ENCODE data around the gene COMMD1. TPM values are rescaled to one million over a fixed set of nuclear protein-coding genes. Genes with fewer than 3 reads are reported as not detected.

COMMD1 gene
- total RNA-seq, 1 experiment from 2014 or later, result 41.4 TPM

DNA sequence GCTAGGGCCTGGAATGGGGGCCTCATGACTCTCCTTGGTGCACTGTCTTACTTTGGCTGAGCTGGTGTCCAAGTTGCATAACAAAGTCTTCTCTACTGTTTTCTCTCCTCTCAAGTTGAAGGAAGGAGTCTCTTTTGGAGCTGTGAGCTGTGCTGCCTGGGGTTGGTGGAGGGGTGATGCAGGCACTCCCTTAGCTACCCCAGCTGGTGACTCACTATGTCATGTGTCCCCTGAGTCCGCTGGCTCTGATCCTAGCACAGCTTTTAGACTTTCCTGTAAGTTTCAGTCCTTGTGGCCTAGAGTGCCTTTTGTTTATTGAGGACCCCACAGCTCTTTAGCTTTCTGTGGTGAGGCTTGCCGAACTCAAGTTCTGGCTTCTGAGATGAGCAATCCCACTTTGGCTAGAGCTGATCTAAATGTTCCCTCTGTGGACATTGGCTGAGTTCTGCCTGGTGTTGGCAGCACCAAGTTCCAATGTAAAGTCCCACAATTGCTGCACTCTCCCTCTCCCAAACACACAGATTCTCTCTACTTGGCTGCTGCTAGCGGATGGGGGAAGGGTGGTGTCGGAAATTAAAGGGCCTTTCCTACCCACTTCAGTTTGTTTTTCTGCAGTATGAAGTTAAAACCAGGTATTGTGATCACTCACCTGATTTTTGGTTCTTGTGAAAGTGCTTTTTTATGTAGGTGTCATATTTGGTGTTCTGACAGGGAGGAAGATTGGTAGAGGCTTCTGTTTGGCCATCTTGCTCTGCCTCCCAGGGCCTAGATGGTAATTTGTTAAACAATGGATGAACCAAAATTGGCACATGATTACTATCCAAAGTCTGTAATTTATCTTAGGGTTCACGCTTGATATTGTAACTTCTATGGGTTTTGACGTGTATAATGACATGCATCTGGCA lies 83.2 kb downstream of the COMMD1 start:
- H3K27me3 ChIP-seq (replicated peaks; ENCODE audit: insufficient read depth, low read depth, low read length, poor library complexity), result no peaks in the 10 kb centered on the region
- no peaks in the 10 kb centered on the region for H3K9me3 ChIP-seq (ENCODE audit: low read depth, low read length, poor library complexity, severe bottlenecking)
- CTCF ChIA-PET, result no interaction called here
- POLR2A ChIA-PET (ENCODE audit: low non-redundant PET), result no interaction called here
- intact Hi-C loops (cut with micrococcal nuclease; ENCODE audit: unreplicated experiment), result no loop called here
- TF ChIP-seq, protein P1, sequence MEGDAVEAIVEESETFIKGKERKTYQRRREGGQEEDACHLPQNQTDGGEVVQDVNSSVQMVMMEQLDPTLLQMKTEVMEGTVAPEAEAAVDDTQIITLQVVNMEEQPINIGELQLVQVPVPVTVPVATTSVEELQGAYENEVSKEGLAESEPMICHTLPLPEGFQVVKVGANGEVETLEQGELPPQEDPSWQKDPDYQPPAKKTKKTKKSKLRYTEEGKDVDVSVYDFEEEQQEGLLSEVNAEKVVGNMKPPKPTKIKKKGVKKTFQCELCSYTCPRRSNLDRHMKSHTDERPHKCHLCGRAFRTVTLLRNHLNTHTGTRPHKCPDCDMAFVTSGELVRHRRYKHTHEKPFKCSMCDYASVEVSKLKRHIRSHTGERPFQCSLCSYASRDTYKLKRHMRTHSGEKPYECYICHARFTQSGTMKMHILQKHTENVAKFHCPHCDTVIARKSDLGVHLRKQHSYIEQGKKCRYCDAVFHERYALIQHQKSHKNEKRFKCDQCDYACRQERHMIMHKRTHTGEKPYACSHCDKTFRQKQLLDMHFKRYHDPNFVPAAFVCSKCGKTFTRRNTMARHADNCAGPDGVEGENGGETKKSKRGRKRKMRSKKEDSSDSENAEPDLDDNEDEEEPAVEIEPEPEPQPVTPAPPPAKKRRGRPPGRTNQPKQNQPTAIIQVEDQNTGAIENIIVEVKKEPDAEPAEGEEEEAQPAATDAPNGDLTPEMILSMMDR (conservative IDR thresholded peaks at IDR 0.05; ENCODE audit: low read depth, low read length), result no peak
- TF ChIP-seq EZH2 (IDR thresholded peaks at IDR 0.05; ENCODE audit: borderline replicate concordance, low read depth, low read length, poor library complexity, severe bottlenecking), result no peak
- no peaks in the 10 kb centered on the region for H3K36me3 ChIP-seq (ENCODE audit: insufficient read depth, low read length, poor library complexity, severe bottlenecking)
- H3K4me1 ChIP-seq (ENCODE audit: insufficient read depth, low read length, poor library complexity, severe bottlenecking), result no peaks in the 10 kb centered on the region
- no peak overlapping the region for H3K27ac ChIP-seq (ENCODE audit: low read depth, low read length, poor library complexity, severe bottlenecking)
- no TSS peak for BruUV-seq (replicated peaks)
- peak; percentile 40 for DNase-seq (ENCODE audit: low spot score)
- no peak overlapping the region for H3K4me3 ChIP-seq (ENCODE audit: low read depth, low read length, poor library complexity, severe bottlenecking)

DNA sequence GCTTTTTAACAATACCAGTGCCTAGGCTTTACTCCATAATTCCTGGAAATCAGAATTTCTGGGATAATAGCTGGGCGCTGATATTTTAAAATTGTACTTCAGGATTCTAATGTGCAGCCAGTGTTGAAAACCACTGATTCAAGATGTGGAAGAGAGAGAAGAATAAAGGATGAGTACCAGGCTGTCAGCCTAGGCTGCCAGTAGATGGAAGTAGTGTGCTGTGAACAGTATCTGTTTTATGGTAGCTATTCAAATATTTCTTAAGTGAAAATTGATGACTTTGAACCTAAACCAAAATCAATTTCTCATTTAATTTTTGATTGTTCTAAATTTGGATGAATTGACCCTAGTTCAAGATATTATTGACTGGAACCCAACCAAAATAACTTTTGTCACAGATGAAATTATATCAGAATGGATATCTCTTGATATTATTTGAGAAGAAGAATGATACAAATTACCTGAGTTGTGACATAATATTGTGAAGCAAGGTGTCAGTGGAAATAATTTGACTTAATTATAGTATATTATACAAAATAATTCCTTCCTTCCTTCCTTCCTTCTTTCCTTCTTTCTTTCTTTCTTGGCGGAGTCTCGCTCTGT lies 88.0 kb downstream of the COMMD1 start:
- Histone ChIP-seq H3K4me1 (ENCODE audit: insufficient read depth, low read length, poor library complexity, severe bottlenecking) (no peaks in the 10 kb centered on the region), H3K27me3 (replicated peaks; ENCODE audit: insufficient read depth, low read depth, low read length, poor library complexity) (no peaks in the 10 kb centered on the region), H3K36me3 (ENCODE audit: insufficient read depth, low read length, poor library complexity, severe bottlenecking) (no peaks in the 10 kb centered on the region), H3K4me3 (ENCODE audit: low read depth, low read length, poor library complexity, severe bottlenecking) (no peak overlapping the region), H3K27ac (ENCODE audit: low read depth, low read length, poor library complexity, severe bottlenecking) (no peak overlapping the region), H3K9me3 (ENCODE audit: low read depth, low read length, poor library complexity, severe bottlenecking) (no peaks in the 10 kb centered on the region)
- ChIA-PET POLR2A (ENCODE audit: low non-redundant PET) (no interaction called here), CTCF (interaction anchor here (0.5 to 1.0 kb wide), 2 partner anchors 418 to 1026 kb away, joined by 4 to 10 read pairs; no protein-coding TSS in a partner anchor)
- no TSS peak for BruUV-seq (replicated peaks)
- intact Hi-C loops (cut with micrococcal nuclease; ENCODE audit: unreplicated experiment), result loop anchor here (1.0 kb wide), 1 partner anchor 417 kb away; no protein-coding TSS in a partner anchor
- TF ChIP-seq EZH2 (IDR thresholded peaks at IDR 0.05; ENCODE audit: borderline replicate concordance, low read depth, low read length, poor library complexity, severe bottlenecking), result no peak
- TF ChIP-seq, protein P1 (conservative IDR thresholded peaks at IDR 0.05; ENCODE audit: low read depth, low read length), result peak; percentile 68
- DNase-seq (ENCODE audit: low spot score), result peak; percentile 46

DNA sequence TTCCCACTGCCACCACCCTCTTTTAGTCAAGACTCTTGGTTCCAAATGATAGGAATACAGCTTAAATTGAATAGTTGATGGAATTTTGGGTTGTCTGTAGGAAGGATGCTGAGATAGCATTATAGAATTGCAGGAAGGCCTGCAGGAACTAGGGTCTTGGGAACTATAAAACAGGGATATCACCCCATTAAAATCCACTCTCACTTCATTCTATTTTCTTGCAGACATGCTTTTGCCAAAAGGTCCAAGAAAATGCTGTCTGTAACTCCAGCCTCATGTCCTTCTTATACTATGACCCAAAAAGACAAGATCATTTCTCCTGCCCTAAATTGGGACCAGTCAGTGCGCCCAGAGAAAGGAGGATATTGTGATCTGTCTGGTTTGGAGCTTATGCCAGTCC lies 89.1 kb downstream of the COMMD1 start:
- no peaks in the 10 kb centered on the region for H3K9me3 ChIP-seq (ENCODE audit: low read depth, low read length, poor library complexity, severe bottlenecking)
- no peak overlapping the region for H3K27ac ChIP-seq (ENCODE audit: low read depth, low read length, poor library complexity, severe bottlenecking)
- no peaks in the 10 kb centered on the region for H3K4me1 ChIP-seq (ENCODE audit: insufficient read depth, low read length, poor library complexity, severe bottlenecking)
- POLR2A ChIA-PET (ENCODE audit: low non-redundant PET), result no interaction called here
- no TSS peak for BruUV-seq (replicated peaks)
- CTCF ChIA-PET, result no interaction called here
- no peaks in the 10 kb centered on the region for H3K27me3 ChIP-seq (replicated peaks; ENCODE audit: insufficient read depth, low read depth, low read length, poor library complexity)
- no peak for TF ChIP-seq EZH2 (IDR thresholded peaks at IDR 0.05; ENCODE audit: borderline replicate concordance, low read depth, low read length, poor library complexity, severe bottlenecking)
- TF ChIP-seq, protein P1 (conservative IDR thresholded peaks at IDR 0.05; ENCODE audit: low read depth, low read length), result no peak
- no peaks in the 10 kb centered on the region for H3K36me3 ChIP-seq (ENCODE audit: insufficient read depth, low read length, poor library complexity, severe bottlenecking)
- no peak for DNase-seq (ENCODE audit: low spot score)
- H3K4me3 ChIP-seq (ENCODE audit: low read depth, low read length, poor library complexity, severe bottlenecking), result no peak overlapping the region
- intact Hi-C loops (cut with micrococcal nuclease; ENCODE audit: unreplicated experiment), result no loop called here

All from A673 (cell line).